Fibroblast of villous mesenchyme (primary cell): ENCODE measurements around the gene PTPRN2. TPM values are rescaled to one million over a fixed set of nuclear protein-coding genes. Genes with fewer than 3 reads are reported as not detected.

Experiments used
- DNase-seq: peaks from one replicate; pipeline ENCODE4 v3.0.0-alpha.2; 2010; ENCODE audit warnings: low read depth
- H3K4me3 ChIP-seq: 2 replicates; pipeline ENCODE4 v1.5.1; 2011; ENCODE audit warnings: low read depth, mild to moderate bottlenecking, low read length
- CTCF ChIP-seq: IDR thresholded peaks from 2 replicates; pipeline ENCODE4 v1.5.1; 2012; ENCODE audit warnings: low read depth, mild to moderate bottlenecking, low read length; ENCODE audit not compliant: insufficient read depth
- total RNA-seq: library from RNA; depleted of rRNA; stranded (reverse); fragments of >200 nt; gene quantifications from 2 replicates; pipeline ENCODE4 v1.2.3, GENCODE V29; 2012

Gene PTPRN2
- total RNA-seq, 1 donor = not detected

- DNase-seq = no peak
- no peak overlapping the region for H3K4me3 ChIP-seq
- TF ChIP-seq CTCF = no peak
These were observed 509.4 kb downstream of the PTPRN2 start for GRCh38 chr7:158077934-158078910.

- TF ChIP-seq CTCF = no peak
- DNase-seq = no peak
- no peak overlapping the region for H3K4me3 ChIP-seq
These were observed 510.3 kb downstream of the PTPRN2 start for GRCh38 chr7:158077151-158077840.

DNA sequence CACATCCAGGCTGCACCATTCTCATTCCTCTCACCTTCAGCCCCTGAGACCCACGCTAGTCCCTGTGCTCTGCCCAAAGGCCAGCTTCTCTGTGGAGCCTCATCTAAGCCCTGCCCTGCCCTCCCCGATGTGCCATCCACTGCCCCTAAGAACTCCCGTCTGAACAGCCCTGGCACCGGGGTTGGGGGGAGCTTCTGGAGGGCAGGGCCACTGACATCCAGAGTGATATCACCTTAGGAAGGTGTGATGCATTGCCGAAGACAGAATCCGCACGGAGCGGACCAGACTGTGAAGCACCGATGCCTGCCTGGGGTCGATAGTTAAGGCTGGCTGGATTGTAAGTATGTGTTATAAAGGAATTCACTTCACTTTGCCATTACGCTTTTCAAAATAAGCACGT lies 511.0 kb downstream of the PTPRN2 start:
- no peak overlapping the region for H3K4me3 ChIP-seq
- no peak for TF ChIP-seq CTCF
- DNase-seq = no peak

DNA sequence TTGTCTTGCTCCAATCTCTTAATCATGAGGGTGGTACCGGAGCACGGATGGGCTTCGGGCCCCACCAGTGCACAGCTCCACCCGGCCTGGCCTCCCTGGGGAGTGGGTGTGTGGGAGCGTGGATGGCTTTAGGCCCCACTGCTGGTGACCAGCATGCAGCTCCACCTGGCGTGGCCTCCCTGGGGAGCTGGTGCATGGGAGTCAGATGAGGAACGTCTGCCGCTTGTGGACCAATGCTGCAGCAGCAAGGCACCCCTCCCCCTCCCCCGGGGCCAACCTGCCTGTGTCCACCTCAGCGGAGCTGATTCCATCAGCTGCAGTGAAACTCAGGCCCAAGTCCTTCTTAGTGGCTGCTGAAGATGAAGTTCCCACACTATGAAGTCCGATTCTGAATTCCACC lies 511.4 kb downstream of the PTPRN2 start:
- no peak for DNase-seq
- no peak overlapping the region for H3K4me3 ChIP-seq
- no peak for TF ChIP-seq CTCF

GRCh38 chr7:158075633-158076001 lies 512.0 kb downstream of the PTPRN2 start:
- no peak for TF ChIP-seq CTCF
- no peak overlapping the region for H3K4me3 ChIP-seq
- DNase-seq = no peak

GRCh38 chr7:158074896-158075632 lies 512.6 kb downstream of the PTPRN2 start:
- no peak overlapping the region for H3K4me3 ChIP-seq
- DNase-seq = no peak
- no peak for TF ChIP-seq CTCF
